ENCODE data around the gene SFXN1. TPM values are rescaled to one million over a fixed set of nuclear protein-coding genes. Genes with fewer than 3 reads are reported as not detected.

Gene SFXN1
- total RNA-seq (2022; extraction: Qiagen RNA extraction; ENCODE audit: low read depth), result 82.6 to 99.4 TPM (median 94.3 TPM) in 5 replicates

GRCh38 chr5:175478384-175479124 is at the start of gene SFXN1:
Gene SFXN1, plus strand, starts transcription at chr5:175478560. Its CDS starts 13,544 bp downstream, at chr5:175492104.

GRCh38 chr5:175444060-175444904 is 34.1 kb upstream of the SFXN1 start, which contains the start of gene DRD1:
Gene DRD1, minus strand, starts transcription at chr5:175444182. Its CDS starts 1,083 bp downstream, at chr5:175443099.

Other genes starting within 250 kb of the SFXN1 start
- gene DRD1, start 34.4 kb upstream of the SFXN1 start, total RNA-seq (2022; extraction: Qiagen RNA extraction; ENCODE audit: low read depth), result 0.13 to 0.23 TPM (median 0.17 TPM) in 5 replicates
- 0.44 to 0.77 TPM (median 0.53 TPM) in 5 replicates for gene HRH2, start 179.5 kb downstream of the SFXN1 start, total RNA-seq (2022; extraction: Qiagen RNA extraction; ENCODE audit: low read depth)